K562 (cell line): ENCODE measurements around the gene GOPC. TPM values are rescaled to one million over a fixed set of nuclear protein-coding genes. Genes with fewer than 3 reads are reported as not detected.
"Not testable (repeated sequence)": the region's sequence is repeated elsewhere in the genome, so short reads cannot be mapped to it uniquely, and the experiment has no call there.

Source experiments
- ATAC-seq: fragments of 200-7000 bp; cut with Tn5 transposase; 3 replicates; pipeline ENCODE4 v1.9.1; 2020; ENCODE audit warnings: moderate library complexity
- BruUV-seq: library from RNA; stranded (reverse); fragments of 400-500 nt; replicated peaks from 2 replicates; lab custom pipeline; 2021; lab: Mats Ljungman, UMichigan
- CTCF ChIA-PET: fragments of 300-600 bp; formaldehyde crosslinking; extraction: SDS; loops from one replicate; lab custom pipeline; 2021; ENCODE audit warnings: low intra/inter-chr PET ratio; lab: Yijun Ruan, JAX
- POLR2A ChIA-PET: fragments of 300-600, 350-650 bp; sonication (Branson Sonifier 250); formaldehyde crosslinking; extraction: SDS; loops from one replicate; lab custom pipeline; 2021; ENCODE audit warnings: antibody characterized with exemption, inconsistent platforms; lab: Yijun Ruan, JAX
- DNase-seq, 4 experiments: peaks; one replicate each; pipeline versions ENCODE4 v3.0.0 to v3.0.0-alpha.2; 2011 to 2018; ENCODE audit warnings: low spot score in 3 of 4, mixed read lengths in 3 of 4; ENCODE audit errors: extremely low read depth in 1 of 4
- FAIRE-seq: peaks from 2 replicates; lab custom pipeline; 2011; peaks lifted over from hg19 to GRCh38; lab: Jason Lieb, UNC
- H2AFZ ChIP-seq: 2 replicates; pipeline ENCODE4 v1.6.0; 2011; ENCODE audit warnings: low read depth, low read length, control low read depth, inconsistent platforms
- H3K27ac ChIP-seq: fragments of 200-600 bp; 3 replicates; pipeline ENCODE4 v1.8.0; 2011; ENCODE audit warnings: low read depth, mild to moderate bottlenecking, control low read depth, inconsistent platforms, low read length, moderate library complexity, mixed read lengths; ENCODE audit errors: extremely low read depth
- H3K27me3 ChIP-seq, 2 experiments: fragments of 300-600 bp in 1 of 2; 2 replicates in 1 of 2; 3 replicates in 1 of 2; pipeline versions ENCODE4 v1.6.0 to v1.8.0; 2011; ENCODE audit warnings: inconsistent platforms in 2 of 2, low read length in 2 of 2, mild to moderate bottlenecking in 1 of 2, mixed read lengths in 1 of 2, moderate library complexity in 1 of 2; ENCODE audit not compliant: control insufficient read depth in 2 of 2, insufficient read depth in 2 of 2
- H3K36me3 ChIP-seq: fragments of 300-600 bp; 3 replicates; pipeline ENCODE4 v1.8.0; 2011; ENCODE audit warnings: mild to moderate bottlenecking, low read length, inconsistent platforms; ENCODE audit not compliant: control insufficient read depth, insufficient read depth
- H3K4me1 ChIP-seq, 2 experiments: fragments of 200-600 bp in 1 of 2; replicated peaks in 1 of 2; 2 replicates in 1 of 2; 3 replicates in 1 of 2; pipeline versions ENCODE4 v1.5.1 to v1.8.0; 2011; ENCODE audit warnings: inconsistent platforms in 2 of 2, low read length in 2 of 2, mild to moderate bottlenecking in 1 of 2, mixed read lengths in 1 of 2, moderate library complexity in 1 of 2; ENCODE audit not compliant: control insufficient read depth in 2 of 2, insufficient read depth in 2 of 2
- H3K4me2 ChIP-seq: 2 replicates; pipeline ENCODE4 v1.6.1; 2011; ENCODE audit warnings: low read length, control low read depth, inconsistent platforms, mixed read lengths; ENCODE audit not compliant: insufficient read depth
- H3K4me3 ChIP-seq: fragments of 200-600 bp; sonication (generic), shearing (Covaris generic); 2 replicates; pipeline ENCODE4 v1.5.1; 2016; ENCODE audit warnings: control low read depth, inconsistent platforms
- H3K79me2 ChIP-seq: fragments of 200-600 bp; 3 replicates; pipeline ENCODE4 v1.8.0; 2011; ENCODE audit warnings: low read length, inconsistent platforms; ENCODE audit not compliant: control insufficient read depth, insufficient read depth
- H3K9ac ChIP-seq, 2 experiments: 2 replicates each; pipeline versions ENCODE4 v1.6.0 to v1.6.1; 2011; ENCODE audit warnings: low read depth in 2 of 2, low read length in 2 of 2, control low read depth in 1 of 2, inconsistent platforms in 1 of 2, mild to moderate bottlenecking in 1 of 2, mixed read lengths in 1 of 2; ENCODE audit not compliant: insufficient read depth in 1 of 2
- H3K9me1 ChIP-seq: one replicate; pipeline ENCODE4 v1.6.0; 2011; ENCODE audit warnings: inconsistent platforms, mild to moderate bottlenecking, low read length, moderate library complexity; ENCODE audit not compliant: control insufficient read depth, insufficient read depth
- H3K9me3 ChIP-seq: replicated peaks from 2 replicates; pipeline ENCODE4 v1.5.1; 2011; ENCODE audit warnings: low read depth, low read length, inconsistent platforms; ENCODE audit not compliant: control insufficient read depth, insufficient read depth
- H4K20me1 ChIP-seq: replicated peaks from 2 replicates; pipeline ENCODE4 v1.6.1; 2011; ENCODE audit warnings: low read length, inconsistent platforms, mixed read lengths; ENCODE audit not compliant: control insufficient read depth, insufficient read depth
- CREM ChIP-seq: IDR thresholded peaks from 2 replicates; pipeline ENCODE4 v1.6.1; 2014; ENCODE audit warnings: antibody characterized with exemption, low read depth
- MAFK ChIP-seq: IDR thresholded peaks from 2 replicates; pipeline ENCODE4 v1.6.1; 2011; ENCODE audit warnings: low read length, improper control_type of control experiment
- NEUROD1 ChIP-seq: fragments of 150-350 bp; IDR thresholded peaks from 2 replicates; pipeline ENCODE4 v1.6.1; 2014; ENCODE audit warnings: borderline replicate concordance, low read length, low read depth; ENCODE audit not compliant: partially characterized antibody
- NFE2L1 ChIP-seq: fragments of 450-650 bp; IDR thresholded peaks from 2 replicates; pipeline ENCODE4 v1.6.1; 2016; ENCODE audit warnings: missing genetic modification characterization, low read depth, mild to moderate bottlenecking, missing compliant biosample characterization, moderate library complexity, borderline replicate concordance
- PRPF4 ChIP-seq: fragments of 200-400 bp; formaldehyde crosslinking; IDR thresholded peaks from one replicate; pipeline ENCODE4 v1.6.1; 2017; ENCODE audit warnings: low read length, low read depth, mild to moderate bottlenecking; ENCODE audit not compliant: insufficient read depth, poor library complexity, severe bottlenecking
- SMARCA4 ChIP-seq: fragments of 450-650 bp; IDR thresholded peaks from 2 replicates; pipeline ENCODE4 v1.6.1; 2016
- STAT5A ChIP-seq: IDR thresholded peaks from 2 replicates; pipeline ENCODE4 v1.6.1; 2012; ENCODE audit warnings: low read length, inconsistent platforms, borderline replicate concordance
- TAL1 ChIP-seq: fragments of 450-650 bp; IDR thresholded peaks from 2 replicates; pipeline ENCODE4 v1.6.1; 2016; ENCODE audit warnings: mild to moderate bottlenecking
- U2AF2 ChIP-seq: fragments of 200-400 bp; formaldehyde crosslinking; optimal IDR thresholded peaks from 2 replicates; pipeline ENCODE3; 2017; ENCODE audit warnings: low read depth, mild to moderate bottlenecking, low read length
- ZNF133 ChIP-seq: fragments of 250-450 bp; sonication (Bioruptor Pico); IDR thresholded peaks from 2 replicates; pipeline ENCODE4 v1.4.0; 2020; ENCODE audit warnings: mild to moderate bottlenecking
- WGBS: fragments of 100-300 bp; shearing (Covaris generic); methylation state at CpG from one replicate; pipeline ENCODE4 v1.1.6; 2016; ENCODE audit warnings: low coverage, mixed read lengths; ENCODE audit not compliant: insufficient coverage; ENCODE audit errors: missing lambda C conversion rate; 5-methylcytosine and 5-hydroxymethylcytosine counted together
- in situ Hi-C: fragments of 300-500 bp; cut with MboI; formaldehyde crosslinking; loops from 4 replicates; pipeline ENCODE4 v1.15.0; 2018; ENCODE audit warnings: inconsistent platforms, mixed read lengths
- intact Hi-C: fragments of 100-400 bp; cut with micrococcal nuclease; formaldehyde crosslinking; loops from 2 replicates; pipeline ENCODE4 v1.14.2; 2022
- polyA plus RNA-seq, 8 experiments: library from polyadenylated mRNA; depleted of rRNA in 4 of 8; stranded (reverse) in 5 of 8; unstranded in 3 of 8; fragments of >200 nt; fragmentation: Nextera tagmentation in 2 of 8; fragmentation: Illumina TruSeq in 1 of 8; extraction: Ambion mirVana in 2 of 8; extraction: Trizol in 1 of 8; gene quantifications; 2 replicates each; pipeline versions ENCODE4 v1.2.1 to v1.2.3, GENCODE V29; 2011 to 2014; ENCODE audit warnings: inconsistent platforms in 1 of 8, missing spikeins in 1 of 8
- total RNA-seq, 7 experiments: library from RNA; depleted of rRNA in 6 of 7; stranded (reverse); fragments of >200 nt in 6 of 7; fragmentation: Illumina TruSeq in 2 of 7; extraction: Trizol in 2 of 7; gene quantifications; 2 replicates each; pipeline versions ENCODE4 v1.2.1 to v1.2.3, GENCODE V29; 2011 to 2021; ENCODE audit warnings: low replicate concordance in 1 of 7
- TF ChIP-seq, protein P1 (sequence below), 3 experiments: fragments of 200-800 bp in 1 of 3; sonication (Bioruptor generic) in 1 of 3; sonication (generic) in 1 of 3; formaldehyde crosslinking in 1 of 3; IDR thresholded peaks; 2 replicates each; pipeline versions ENCODE4 v1.6.1 to v1.8.0; 2016 to 2022; ENCODE audit warnings: mild to moderate bottlenecking in 2 of 3, missing compliant biosample characterization in 2 of 3, missing genetic modification characterization in 2 of 3, missing genetic modification reagents in 1 of 3

GOPC gene
- total and polyA plus RNA-seq, 9 of the 15 experiments (the other 6 are each of a cell fraction or from before 2014, with no cell fraction given), result 10.0 to 32.2 (median 25.6) TPM

DNA sequence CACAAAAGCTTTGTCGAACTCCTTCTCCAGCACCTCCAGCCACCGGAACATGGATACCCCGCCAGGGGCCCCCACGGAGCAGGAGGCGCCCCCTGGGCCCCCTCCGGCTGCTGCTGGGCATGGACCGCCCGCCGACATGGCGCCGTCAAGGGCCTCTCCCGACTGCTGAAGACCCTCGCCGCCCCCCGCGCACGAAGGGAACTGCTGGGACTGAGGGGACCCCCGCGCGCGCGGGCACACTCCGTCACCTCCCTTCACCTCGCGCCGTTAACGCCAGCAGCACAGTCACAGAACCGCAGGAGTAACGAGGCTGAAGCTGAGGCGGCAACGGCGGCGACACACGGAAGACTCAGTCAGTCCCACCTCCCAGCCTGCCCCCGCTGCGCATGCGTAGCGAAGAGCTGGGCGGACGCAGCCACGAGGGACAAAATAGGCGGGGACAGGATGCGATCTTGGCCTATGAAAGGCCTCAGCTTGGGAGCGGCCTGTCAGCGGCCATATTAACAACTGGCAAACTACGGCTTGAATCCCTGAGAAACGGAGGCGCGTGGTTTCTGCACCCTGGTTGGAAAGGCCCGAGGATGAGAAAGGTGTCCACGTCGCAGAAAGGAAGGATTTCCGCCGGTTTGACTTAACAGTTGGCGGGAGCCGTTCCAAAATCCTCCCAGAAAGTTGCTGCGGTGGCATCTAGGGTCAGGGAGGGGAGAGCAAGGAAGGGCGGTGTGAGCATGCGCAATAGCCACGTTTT, at the start of gene GOPC (continued):
- no peak for TF ChIP-seq ZNF133 (CRISPR knock-in tag)
- no peak for TF ChIP-seq TAL1
- no peak for TF ChIP-seq U2AF2
- TF ChIP-seq, protein P1, sequence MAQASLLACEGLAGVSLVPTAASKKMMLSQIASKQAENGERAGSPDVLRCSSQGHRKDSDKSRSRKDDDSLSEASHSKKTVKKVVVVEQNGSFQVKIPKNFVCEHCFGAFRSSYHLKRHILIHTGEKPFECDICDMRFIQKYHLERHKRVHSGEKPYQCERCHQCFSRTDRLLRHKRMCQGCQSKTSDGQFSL (CRISPR knock-in tag; IDR thresholded peaks at IDR 0.05), result no peak
- TF ChIP-seq, protein P1 (tag; IDR thresholded peaks at IDR 0.05), result no peak
- TF ChIP-seq NEUROD1, result no peak
- no peak for TF ChIP-seq SMARCA4
- peak; percentile 66; the same call in 1 of the 2 replicates for TF ChIP-seq CREM
- no peak for TF ChIP-seq STAT5A
- TF ChIP-seq NFE2L1 (tag), result no peak
- no peak for TF ChIP-seq PRPF4
- peak; percentile 15; the same call in 1 of the 2 replicates for TF ChIP-seq MAFK

GRCh38 chr6:117651984-117652383, 49.7 kb upstream of the GOPC start:
- POLR2A ChIA-PET, CTCF ChIA-PET, BruUV-seq, H3K9me1 ChIP-seq, H3K4me3 ChIP-seq, H3K4me2 ChIP-seq, FAIRE-seq, intact Hi-C loops, H3K27me3 ChIP-seq, H3K4me1 ChIP-seq, H3K9ac ChIP-seq, H3K9me3 ChIP-seq, DNase-seq, ATAC-seq, H3K79me2 ChIP-seq, in situ Hi-C loops, H3K27ac ChIP-seq, H4K20me1 ChIP-seq, H2AFZ ChIP-seq: not testable (repeated sequence)
- peaks cover 16% of the 10 kb centered on the region for H3K36me3 ChIP-seq
- 100% methylated on average over 3 of the region's 3 CpGs for WGBS
